Kidney (tissue), 14 donors: ENCODE data around the gene MAPT. TPM values are rescaled to one million over a fixed set of nuclear protein-coding genes. Genes with fewer than 3 reads are reported as not detected.
A peak's percentile ranks its signal among the peaks of the same experiment; 100 is the strongest.

ENCODE experiments used
- DNase-seq, 5 donors: peaks; one replicate each; pipeline ENCODE4 v3.0.0-alpha.2; 2013 to 2020
- FAIRE-seq: peaks from 2 replicates; lab custom pipeline; 2012; peaks lifted over from hg19 to GRCh38; lab: Jason Lieb, UNC
- H3K27ac ChIP-seq, 2 donors: one replicate each; pipeline ENCODE4 v1.7.0; 2013; ENCODE audit warnings: low read depth in 2 of 2, low read length in 2 of 2, inconsistent platforms in 1 of 2
- H3K27me3 ChIP-seq: one replicate; pipeline ENCODE4 v1.7.1; 2013; ENCODE audit warnings: low read length, inconsistent platforms; ENCODE audit not compliant: control insufficient read depth, insufficient read depth
- H3K36me3 ChIP-seq, 3 donors: one replicate each; pipeline versions ENCODE4 v1.7.0 to v1.7.1; 2013; ENCODE audit warnings: low read length in 3 of 3, control low read depth in 1 of 3, inconsistent platforms in 1 of 3; ENCODE audit not compliant: insufficient read depth in 3 of 3, control insufficient read depth in 2 of 3
- H3K4me1 ChIP-seq, 3 donors: one replicate each; pipeline versions ENCODE4 v1.7.0 to v1.7.1; 2013; ENCODE audit warnings: low read length in 3 of 3, inconsistent platforms in 1 of 3, low read depth in 1 of 3; ENCODE audit not compliant: control insufficient read depth in 2 of 3, insufficient read depth in 2 of 3
- H3K4me3 ChIP-seq, 3 donors: one replicate each; pipeline versions ENCODE4 v1.7.0 to v1.8.1; 2013; ENCODE audit warnings: low read length in 3 of 3, control low read depth in 1 of 3, inconsistent platforms in 1 of 3
- H3K9ac ChIP-seq, 3 donors: one replicate each; pipeline versions ENCODE4 v1.7.0 to v1.7.1; 2013; ENCODE audit warnings: low read length in 3 of 3, control low read depth in 1 of 3, inconsistent platforms in 1 of 3
- H3K9me3 ChIP-seq, 3 donors: one replicate each; pipeline versions ENCODE4 v1.7.0 to v1.7.1; 2013; ENCODE audit warnings: low read length in 3 of 3, control low read depth in 1 of 3, inconsistent platforms in 1 of 3; ENCODE audit not compliant: control insufficient read depth in 2 of 3, insufficient read depth in 1 of 3
- CTCF ChIP-seq: IDR thresholded peaks from 3 replicates; pipeline ENCODE4 v1.5.1; 2012; ENCODE audit warnings: mild to moderate bottlenecking, moderate library complexity, borderline replicate concordance; ENCODE audit not compliant: insufficient read depth; ENCODE audit errors: extremely low read depth
- intact Hi-C: fragments of 100-400 bp; cut with DNase I; formaldehyde crosslinking; loops from one replicate; pipeline ENCODE4 v1.11.1; 2022
- polyA plus RNA-seq: library from polyadenylated mRNA; stranded (reverse); fragments of 350-450 nt; fragmentation: Illumina TruSeq; extraction: RNeasy Lipid Tissue Mini Kit (QIAGEN cat#74804); gene quantifications from one replicate; pipeline ENCODE4 v1.2.3, GENCODE V29; 2014; ENCODE audit warnings: low read depth, low replicate concordance; ENCODE audit not compliant: insufficient read depth
- total RNA-seq: library from RNA; stranded (reverse); fragmentation: NEBNext Ultra II Directional; extraction: Animal tissue kit (Norgen Biotek cat#: 25700); gene quantifications from one replicate; pipeline ENCODE4 v1.2.1, GENCODE V29; 2021
- donor health status: control.
- donor health status: control.
- donor health status: control.
- donor health status: control.
- donor health status: control.
- donor health status: DM: yes; HTN: yes; CAD: no.
- donor health status: Normal renal cell carcinoma (clear cell type).

MAPT gene
- total and polyA plus RNA-seq, 2 donors from 2014 or later = 2.9 to 15.4 TPM

- FAIRE-seq (no peak), DNase-seq (no peak)
- Histone ChIP-seq H3K9ac (no peak overlapping the region), H3K36me3 (no peaks in the 10 kb centered on the region), H3K27ac (peak overlapping the region in 1 of 2 donors; percentile 70), H3K27me3 (no peaks in the 10 kb centered on the region), H3K4me1 (peaks cover 0 to 17% (median 0%) of the 10 kb centered on the region in 3 donors), H3K9me3 (no peaks in the 10 kb centered on the region), H3K4me3 (no peak overlapping the region)
- TF ChIP-seq CTCF = no peak
- intact Hi-C loops = no loop called here
Observed at GRCh38 chr17:45942284-45942683, 47.9 kb downstream of the MAPT start.

GRCh38 chr17:45946841-45947256, 52.5 kb downstream of the MAPT start:
- H3K4me1 ChIP-seq = peaks cover 0 to 16% (median 5%) of the 10 kb centered on the region in 3 donors
- no peaks in the 10 kb centered on the region for H3K9me3 ChIP-seq
- peaks cover 4% of the 10 kb centered on the region for H3K27me3 ChIP-seq
- H3K36me3 ChIP-seq = no peaks in the 10 kb centered on the region
- H3K9ac ChIP-seq = no peak overlapping the region
- no peak overlapping the region for H3K27ac ChIP-seq
- intact Hi-C loops = no loop called here
- no peak overlapping the region for H3K4me3 ChIP-seq
- TF ChIP-seq CTCF = no peak
- FAIRE-seq = no peak
- DNase-seq = no peak

GRCh38 chr17:45948498-45948880, 54.1 kb downstream of the MAPT start:
- peaks cover 4% of the 10 kb centered on the region for H3K27me3 ChIP-seq
- no peak overlapping the region for H3K9ac ChIP-seq
- H3K27ac ChIP-seq = no peak overlapping the region
- no peak for TF ChIP-seq CTCF
- FAIRE-seq (no peak), DNase-seq (no peak)
- peak overlapping the region in 1 of 3 donors; percentile 32 for H3K4me3 ChIP-seq
- no peaks in the 10 kb centered on the region for H3K9me3 ChIP-seq
- peaks cover 0 to 7% (median 5%) of the 10 kb centered on the region in 3 donors for H3K4me1 ChIP-seq
- H3K36me3 ChIP-seq = no peaks in the 10 kb centered on the region
- intact Hi-C loops = no loop called here

GRCh38 chr17:45948881-45949624, 54.7 kb downstream of the MAPT start:
- Histone ChIP-seq H3K27ac (no peak overlapping the region), H3K9ac (no peak overlapping the region), H3K4me1 (peaks cover 0 to 7% (median 5%) of the 10 kb centered on the region in 3 donors), H3K9me3 (no peaks in the 10 kb centered on the region), H3K4me3 (peak overlapping the region in 1 of 3 donors; percentile 32), H3K27me3 (peaks cover 4% of the 10 kb centered on the region), H3K36me3 (no peaks in the 10 kb centered on the region)
- no peak for FAIRE-seq
- DNase-seq = peak; percentile 59 to 92 (median 74)
- intact Hi-C loops = no loop called here
- peak; percentile 58 for TF ChIP-seq CTCF
